Measurements from ENCODE around the gene SYCE1L.
"Not testable (repeated sequence)": the region's sequence is repeated elsewhere in the genome, so short reads cannot be mapped to it uniquely, and the experiment has no call there.

The SYCE1L gene

GRCh38 chr16:77199211-77199610 lies at the start of gene SYCE1L:
SYCE1L (plus strand) TSS chr16:77199408; CDS start chr16:77199452, 44 bp downstream.
- peaks cover 67% of the 10 kb centered on the region for H3K36me3 Mint-ChIP-seq (ENCODE audit: low read depth)
- H3K4me3 Mint-ChIP-seq: no peak within 1 kb of the TSS
- no peak for DNase-seq
- no peak within 1 kb of the TSS for H3K27ac Mint-ChIP-seq
- no peaks in the 10 kb centered on the region for H3K27me3 Mint-ChIP-seq
- H3K4me1 Mint-ChIP-seq (ENCODE audit: low read depth): peaks cover 3% of the 10 kb centered on the region
- no peaks in the 10 kb centered on the region for H3K9me3 Mint-ChIP-seq

GRCh38 chr16:77157346-77158058 lies 41.7 kb upstream of the SYCE1L start:
- H3K27ac Mint-ChIP-seq: no peak overlapping the region
- peaks cover 39% of the 10 kb centered on the region for H3K27me3 Mint-ChIP-seq
- H3K9me3 Mint-ChIP-seq: no peaks in the 10 kb centered on the region
- H3K4me3 Mint-ChIP-seq: no peak overlapping the region
- no peaks in the 10 kb centered on the region for H3K36me3 Mint-ChIP-seq (ENCODE audit: low read depth)
- no peaks in the 10 kb centered on the region for H3K4me1 Mint-ChIP-seq (ENCODE audit: low read depth)
- no peak for DNase-seq

- no peak for DNase-seq
- H3K27ac Mint-ChIP-seq: no peak overlapping the region
- H3K36me3 Mint-ChIP-seq (ENCODE audit: low read depth): no peaks in the 10 kb centered on the region
- peaks cover 37% of the 10 kb centered on the region for H3K27me3 Mint-ChIP-seq
- H3K4me1 Mint-ChIP-seq (ENCODE audit: low read depth): no peaks in the 10 kb centered on the region
- H3K4me3 Mint-ChIP-seq: no peak overlapping the region
- H3K9me3 Mint-ChIP-seq: no peaks in the 10 kb centered on the region
These were observed 40.9 kb upstream of the SYCE1L start for GRCh38 chr16:77158293-77158692.

DNA sequence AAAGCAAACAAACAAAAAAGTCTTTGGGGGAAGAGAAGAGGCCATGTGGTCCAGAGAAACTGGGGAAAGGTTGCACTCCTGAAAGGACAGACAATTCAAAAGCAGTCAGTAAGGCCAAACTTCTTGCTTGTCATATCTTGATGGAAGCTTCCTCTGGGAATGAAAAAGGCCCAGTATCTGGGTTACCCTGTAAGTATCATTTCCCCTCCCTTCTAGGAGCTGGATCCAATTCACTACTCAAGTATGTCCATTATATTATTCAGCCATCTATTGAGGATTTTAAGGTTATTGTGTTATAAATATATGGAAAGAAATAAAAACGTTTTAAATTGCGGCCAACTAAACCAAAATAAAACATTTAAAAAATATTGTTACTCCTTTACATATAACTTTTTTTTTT lies 34.2 kb upstream of the SYCE1L start:
- H3K4me1 Mint-ChIP-seq (ENCODE audit: low read depth): no peaks in the 10 kb centered on the region
- H3K36me3 Mint-ChIP-seq (ENCODE audit: low read depth): no peaks in the 10 kb centered on the region
- no peaks in the 10 kb centered on the region for H3K9me3 Mint-ChIP-seq
- H3K27ac Mint-ChIP-seq: no peak overlapping the region
- DNase-seq: no peak
- peaks cover 23% of the 10 kb centered on the region for H3K27me3 Mint-ChIP-seq
- H3K4me3 Mint-ChIP-seq: no peak overlapping the region

GRCh38 chr16:77165536-77166236 lies 33.5 kb upstream of the SYCE1L start:
- not testable (repeated sequence) for H3K9me3 Mint-ChIP-seq

DNA sequence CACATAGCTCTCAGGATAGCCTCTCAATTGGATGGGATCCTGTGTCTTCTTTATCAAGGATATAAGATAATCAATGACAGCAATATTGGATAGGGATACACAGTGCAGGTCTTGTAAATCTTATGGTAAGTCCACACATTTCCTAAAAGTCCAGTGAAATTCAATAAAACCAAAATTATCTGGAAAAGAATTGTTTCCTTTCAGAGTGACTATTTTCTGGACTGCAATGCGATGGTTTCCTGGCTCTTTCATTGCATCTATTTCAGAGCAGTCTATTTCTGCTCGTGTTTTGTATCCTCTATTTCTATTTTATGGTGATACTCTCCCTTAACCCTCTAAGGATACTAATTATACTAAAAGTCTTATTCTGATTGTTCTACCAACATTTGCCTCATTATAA lies 32.5 kb upstream of the SYCE1L start:
- H3K4me3 Mint-ChIP-seq: no peak overlapping the region
- no peak for DNase-seq
- H3K4me1 Mint-ChIP-seq (ENCODE audit: low read depth): no peaks in the 10 kb centered on the region
- no peaks in the 10 kb centered on the region for H3K36me3 Mint-ChIP-seq (ENCODE audit: low read depth)
- H3K27me3 Mint-ChIP-seq: peaks cover 33% of the 10 kb centered on the region
- no peaks in the 10 kb centered on the region for H3K9me3 Mint-ChIP-seq
- H3K27ac Mint-ChIP-seq: no peak overlapping the region

More at GRCh38 chr16:77165536-77166236, 33.5 kb upstream of the SYCE1L start:
- not testable (repeated sequence) for H3K4me1 Mint-ChIP-seq (ENCODE audit: low read depth); H3K36me3 Mint-ChIP-seq (ENCODE audit: low read depth); H3K27ac Mint-ChIP-seq; DNase-seq; H3K4me3 Mint-ChIP-seq
- peaks cover 30% of the 10 kb centered on the region for H3K27me3 Mint-ChIP-seq

DNA sequence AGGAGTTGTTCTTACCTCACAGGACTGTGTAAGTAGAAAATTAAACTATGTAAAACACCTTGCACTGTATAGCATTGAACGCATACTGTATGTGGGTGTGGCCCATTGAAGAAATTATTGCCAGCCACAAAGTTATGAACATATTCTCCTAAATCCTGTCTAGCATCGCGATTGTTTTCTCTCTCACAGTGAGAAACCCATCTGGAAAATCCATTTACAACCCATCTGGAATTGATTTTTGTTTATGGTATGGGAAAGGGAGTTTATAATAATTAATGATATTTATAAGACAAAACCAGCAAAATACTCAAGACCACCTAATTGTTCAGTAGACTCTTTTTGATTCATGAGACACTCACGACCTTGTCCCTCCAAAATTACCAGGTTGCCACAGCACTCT lies 30.3 kb upstream of the SYCE1L start:
- no peak overlapping the region for H3K27ac Mint-ChIP-seq
- H3K4me1 Mint-ChIP-seq (ENCODE audit: low read depth): no peaks in the 10 kb centered on the region
- H3K27me3 Mint-ChIP-seq: peaks cover 32% of the 10 kb centered on the region

DNA sequence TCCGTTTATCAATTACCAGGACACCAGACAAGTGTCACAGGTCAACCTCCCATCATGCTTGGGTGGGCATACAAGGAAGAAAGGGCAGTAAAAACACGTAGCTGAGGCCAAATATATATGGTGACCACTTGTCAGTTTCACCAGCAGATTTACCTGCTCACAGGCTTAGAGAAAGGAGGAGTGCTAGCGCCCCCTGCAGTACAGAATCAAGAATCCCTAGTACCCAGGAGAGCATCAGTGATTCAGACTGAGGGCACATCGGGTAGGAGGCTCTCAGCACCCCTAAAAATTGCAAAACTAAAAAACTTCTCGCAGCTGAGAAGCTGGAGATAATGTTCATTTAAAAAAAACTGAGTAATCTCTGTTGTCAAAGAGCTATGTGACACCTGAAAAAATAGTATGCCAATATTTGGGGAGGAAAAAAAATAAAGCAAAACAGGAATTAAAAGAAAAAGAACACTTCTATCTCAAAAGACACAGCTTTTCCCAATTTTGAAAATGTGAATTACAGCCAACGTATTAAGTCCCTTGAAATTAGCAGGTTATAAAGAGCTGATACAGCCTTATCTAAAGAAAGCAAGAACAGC lies 29.5 kb upstream of the SYCE1L start:
- no peaks in the 10 kb centered on the region for H3K4me1 Mint-ChIP-seq (ENCODE audit: low read depth)
- peaks cover 37% of the 10 kb centered on the region for H3K27me3 Mint-ChIP-seq
- H3K9me3 Mint-ChIP-seq: no peaks in the 10 kb centered on the region
- no peak overlapping the region for H3K27ac Mint-ChIP-seq
- DNase-seq: no peak
- H3K36me3 Mint-ChIP-seq (ENCODE audit: low read depth): no peaks in the 10 kb centered on the region
- no peak overlapping the region for H3K4me3 Mint-ChIP-seq

More for the DNA sequence above, 30.3 kb upstream of the SYCE1L start:
- H3K36me3 Mint-ChIP-seq (ENCODE audit: low read depth): no peaks in the 10 kb centered on the region
- H3K9me3 Mint-ChIP-seq: no peaks in the 10 kb centered on the region
- H3K4me3 Mint-ChIP-seq: no peak overlapping the region
- DNase-seq: no peak

GRCh38 chr16:77170805-77171204 lies 28.4 kb upstream of the SYCE1L start:
- Mint-ChIP-seq H3K9me3 (no peaks in the 10 kb centered on the region), H3K27me3 (peaks cover 40% of the 10 kb centered on the region), H3K36me3 (ENCODE audit: low read depth) (no peaks in the 10 kb centered on the region), H3K27ac (no peak overlapping the region), H3K4me3 (no peak overlapping the region), H3K4me1 (ENCODE audit: low read depth) (no peaks in the 10 kb centered on the region)
- no peak for DNase-seq

DNA sequence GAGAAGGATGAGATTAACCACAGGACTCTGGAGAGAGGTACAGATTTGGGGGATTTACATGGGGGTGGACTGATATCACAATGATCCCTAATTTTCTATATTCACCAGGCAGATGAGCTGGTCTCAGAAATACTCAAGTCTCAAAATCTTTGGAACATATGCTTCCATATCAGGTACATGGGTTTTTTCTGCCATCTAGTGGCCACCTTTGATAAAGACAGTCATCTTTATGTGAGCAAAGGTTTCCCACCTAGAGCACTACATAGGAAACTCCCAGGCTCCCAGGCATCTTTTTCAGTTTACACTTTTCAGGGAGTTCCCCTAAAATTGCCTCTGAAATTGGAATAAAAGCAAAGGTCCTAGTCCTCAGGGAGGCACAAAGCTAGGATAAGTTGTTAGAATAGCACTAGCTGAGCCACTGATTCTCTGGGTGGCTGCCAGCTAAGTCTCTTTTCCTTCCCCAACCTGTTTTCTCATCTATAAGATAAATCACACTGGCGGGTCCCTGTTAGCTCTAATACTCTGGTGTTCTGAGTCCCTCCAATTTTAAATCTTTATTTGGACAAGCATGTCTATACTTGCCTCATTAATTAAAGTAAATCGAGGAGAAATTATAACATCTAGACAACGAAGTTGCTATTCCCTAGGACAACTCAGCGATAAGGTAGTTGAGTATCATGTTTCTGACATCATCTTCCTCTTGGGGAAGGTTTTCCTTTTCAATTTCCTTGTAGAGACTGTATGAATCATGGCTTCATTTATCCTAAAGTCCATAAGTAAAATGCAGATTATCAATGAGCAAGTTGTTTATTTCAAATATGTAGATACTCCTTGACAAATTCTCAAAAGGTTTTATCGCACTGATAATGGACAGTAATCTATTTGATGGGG lies 27.2 kb upstream of the SYCE1L start:
- Mint-ChIP-seq H3K27me3 (peaks cover 42% of the 10 kb centered on the region), H3K36me3 (ENCODE audit: low read depth) (no peaks in the 10 kb centered on the region), H3K4me1 (ENCODE audit: low read depth) (no peaks in the 10 kb centered on the region), H3K4me3 (no peak overlapping the region), H3K9me3 (no peaks in the 10 kb centered on the region), H3K27ac (no peak overlapping the region)
- DNase-seq: no peak

- Mint-ChIP-seq H3K27me3 (peaks cover 50% of the 10 kb centered on the region), H3K36me3 (ENCODE audit: low read depth) (no peaks in the 10 kb centered on the region), H3K27ac (no peak overlapping the region), H3K9me3 (no peaks in the 10 kb centered on the region), H3K4me3 (no peak overlapping the region), H3K4me1 (ENCODE audit: low read depth) (no peaks in the 10 kb centered on the region)
- DNase-seq: no peak
These were observed 26.3 kb upstream of the SYCE1L start for GRCh38 chr16:77172951-77173350.

GRCh38 chr16:77183137-77183536 lies 16.1 kb upstream of the SYCE1L start:
- no peaks in the 10 kb centered on the region for H3K4me1 Mint-ChIP-seq (ENCODE audit: low read depth)
- no peak overlapping the region for H3K4me3 Mint-ChIP-seq
- no peaks in the 10 kb centered on the region for H3K9me3 Mint-ChIP-seq
- no peaks in the 10 kb centered on the region for H3K36me3 Mint-ChIP-seq (ENCODE audit: low read depth)
- H3K27me3 Mint-ChIP-seq: peaks cover 8% of the 10 kb centered on the region
- no peak overlapping the region for H3K27ac Mint-ChIP-seq
- DNase-seq: no peak

- H3K4me3 Mint-ChIP-seq; H3K27ac Mint-ChIP-seq; H3K9me3 Mint-ChIP-seq; H3K27me3 Mint-ChIP-seq; H3K4me1 Mint-ChIP-seq (ENCODE audit: low read depth); DNase-seq: not testable (repeated sequence)
- H3K36me3 Mint-ChIP-seq (ENCODE audit: low read depth): peaks cover 11% of the 10 kb centered on the region
These were observed 12.9 kb upstream of the SYCE1L start for GRCh38 chr16:77186298-77186697.

- no peak for DNase-seq
- peaks cover 49% of the 10 kb centered on the region for H3K36me3 Mint-ChIP-seq (ENCODE audit: low read depth)
- H3K4me3 Mint-ChIP-seq: peak overlapping the region; percentile 88
- peak overlapping the region; percentile 100 for H3K27ac Mint-ChIP-seq
- no peaks in the 10 kb centered on the region for H3K9me3 Mint-ChIP-seq
- H3K4me1 Mint-ChIP-seq (ENCODE audit: low read depth): peaks cover 41% of the 10 kb centered on the region
- H3K27me3 Mint-ChIP-seq: no peaks in the 10 kb centered on the region
These were observed 9.1 kb upstream of the SYCE1L start for GRCh38 chr16:77190190-77190477.

Data from activated T-cell treated with anti-CD3 and anti-CD28 coated beads, Interleukin-2, amount 50 U/mL, for 24 hours (primary cell).